Stromal cell of bone marrow (primary cell): Measurements from ENCODE around the gene DUSP10.

Source experiments
- DNase-seq: peaks from one replicate; pipeline ENCODE4 v3.0.0-alpha.2; 2012; ENCODE audit warnings: low read depth

Gene DUSP10

DNA sequence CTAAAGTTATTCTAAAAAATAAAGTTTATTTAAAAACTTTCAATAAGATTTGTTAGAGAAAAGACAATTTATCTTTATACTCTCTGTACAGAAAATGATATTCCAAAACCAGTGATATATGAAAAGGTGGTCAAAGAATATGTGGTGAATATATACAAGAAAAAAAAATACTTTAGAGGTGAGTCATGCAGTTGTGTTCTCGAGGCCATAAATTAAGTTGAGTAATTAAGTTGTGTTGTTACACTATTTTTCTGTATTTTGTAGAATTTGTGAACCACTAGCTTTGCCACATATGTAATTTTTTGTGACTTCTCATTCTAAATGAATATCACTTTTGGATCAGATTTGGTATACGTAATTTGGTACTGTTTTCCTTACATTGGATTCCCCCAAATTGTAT is 23.6 kb upstream of the DUSP10 start:
- no peak for DNase-seq

DNA sequence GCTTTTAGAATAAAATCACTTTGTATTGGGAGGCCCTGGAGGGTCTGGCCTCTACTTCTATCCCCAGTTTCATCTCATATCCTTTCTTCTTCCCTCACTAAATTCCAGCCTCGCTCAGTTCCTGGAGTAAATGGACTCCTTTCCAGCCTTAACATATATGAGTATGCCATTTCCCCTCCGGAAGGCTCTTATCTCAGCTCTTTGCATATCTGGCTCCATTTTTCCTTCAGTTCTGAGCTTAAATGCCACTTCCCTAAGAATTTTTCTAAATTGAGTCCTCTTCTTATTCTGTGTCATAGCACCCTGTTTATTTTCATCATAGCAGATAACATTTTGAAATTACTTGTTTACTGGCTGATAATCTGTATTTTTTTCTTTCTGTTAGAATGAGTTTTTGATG is 20.2 kb upstream of the DUSP10 start:
- DNase-seq, result no peak

DNA sequence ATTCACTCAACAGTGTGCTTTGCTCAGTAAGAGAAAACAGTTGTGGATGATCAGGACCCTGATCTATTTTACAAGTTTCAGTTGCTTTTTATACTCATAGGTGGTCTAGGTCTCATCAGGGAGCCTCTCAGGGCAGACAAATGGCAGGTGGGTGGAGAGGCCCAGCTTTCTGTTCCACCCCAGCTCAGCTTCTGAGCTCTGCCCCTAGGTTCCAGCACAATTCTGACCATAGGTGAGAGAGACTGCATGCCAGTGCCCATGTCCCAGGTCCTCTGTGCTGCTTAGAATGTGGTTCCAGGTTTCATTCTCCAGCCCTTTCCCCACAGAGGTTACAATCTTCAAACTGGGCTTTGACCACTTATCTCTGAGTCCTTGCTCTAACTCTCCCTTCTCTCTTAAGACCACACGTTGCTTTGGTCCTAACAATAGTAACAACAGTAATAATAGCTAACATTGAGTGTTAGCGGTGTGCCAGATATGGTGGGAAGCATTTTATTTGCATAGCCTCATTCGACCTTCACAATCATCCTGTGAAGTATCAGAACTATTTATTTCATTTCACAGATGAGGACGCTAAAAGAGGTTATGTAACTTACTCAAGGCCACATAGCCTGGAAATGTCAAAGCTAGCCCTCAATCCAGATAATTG is 19.6 kb upstream of the DUSP10 start:
- no peak for DNase-seq

DNA sequence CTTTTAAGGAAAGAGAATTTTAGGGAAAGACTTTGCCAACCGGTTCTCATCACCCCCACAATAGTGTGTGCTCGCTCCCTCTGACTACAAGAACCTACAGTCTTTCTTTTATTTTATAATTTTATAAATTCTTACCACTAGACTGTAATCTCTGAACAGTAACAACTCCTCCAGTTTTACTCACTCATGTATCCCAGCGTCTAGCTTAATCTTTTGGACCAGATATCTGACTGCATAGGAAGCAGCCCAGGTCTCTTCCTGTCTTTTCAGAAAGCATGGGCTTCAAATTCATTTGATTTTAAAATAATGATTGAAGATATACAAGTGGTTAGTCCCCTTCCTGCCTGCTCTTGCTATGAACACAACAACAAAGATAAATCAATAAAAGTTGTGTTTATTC is 19.0 kb upstream of the DUSP10 start:
- DNase-seq, result no peak

DNA sequence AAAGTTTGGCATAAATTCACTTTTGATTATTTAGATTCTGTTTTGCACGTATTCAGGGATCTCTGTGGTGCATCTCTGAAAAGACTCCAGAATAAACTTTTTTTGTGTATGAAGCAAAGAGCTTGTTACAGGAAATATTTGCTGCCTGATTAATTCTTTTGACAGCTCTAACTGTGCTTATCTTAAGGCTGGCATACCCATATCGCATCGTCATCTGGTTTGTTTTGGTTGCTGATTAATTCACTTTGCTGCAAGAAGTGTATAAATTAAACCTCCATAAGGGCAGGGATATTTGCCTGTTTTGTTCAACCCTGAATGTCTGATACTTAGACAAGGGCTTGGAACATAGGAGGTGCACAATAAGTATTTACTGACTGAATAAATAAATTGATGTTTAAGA is 17.5 kb upstream of the DUSP10 start:
- no peak for DNase-seq

DNA sequence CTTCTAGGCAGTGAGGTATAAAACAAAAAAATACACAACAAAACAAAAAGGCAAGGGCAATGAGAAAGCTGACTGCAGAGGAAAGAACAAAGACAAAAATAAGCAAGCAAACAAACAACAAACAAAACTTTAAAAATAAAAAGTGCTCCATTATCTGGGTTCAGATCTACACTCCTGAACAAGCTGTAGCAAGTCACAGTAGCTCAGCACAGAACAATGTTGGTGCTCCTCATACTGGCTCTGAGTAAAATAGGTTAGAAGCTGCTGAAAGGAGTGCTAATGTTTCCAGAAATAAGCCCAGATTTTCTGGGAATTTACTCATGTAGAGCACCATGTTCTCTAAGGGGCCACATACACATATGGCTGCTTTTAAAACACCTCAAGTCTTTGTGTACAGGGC is 16.6 kb upstream of the DUSP10 start:
- no peak for DNase-seq

DNA sequence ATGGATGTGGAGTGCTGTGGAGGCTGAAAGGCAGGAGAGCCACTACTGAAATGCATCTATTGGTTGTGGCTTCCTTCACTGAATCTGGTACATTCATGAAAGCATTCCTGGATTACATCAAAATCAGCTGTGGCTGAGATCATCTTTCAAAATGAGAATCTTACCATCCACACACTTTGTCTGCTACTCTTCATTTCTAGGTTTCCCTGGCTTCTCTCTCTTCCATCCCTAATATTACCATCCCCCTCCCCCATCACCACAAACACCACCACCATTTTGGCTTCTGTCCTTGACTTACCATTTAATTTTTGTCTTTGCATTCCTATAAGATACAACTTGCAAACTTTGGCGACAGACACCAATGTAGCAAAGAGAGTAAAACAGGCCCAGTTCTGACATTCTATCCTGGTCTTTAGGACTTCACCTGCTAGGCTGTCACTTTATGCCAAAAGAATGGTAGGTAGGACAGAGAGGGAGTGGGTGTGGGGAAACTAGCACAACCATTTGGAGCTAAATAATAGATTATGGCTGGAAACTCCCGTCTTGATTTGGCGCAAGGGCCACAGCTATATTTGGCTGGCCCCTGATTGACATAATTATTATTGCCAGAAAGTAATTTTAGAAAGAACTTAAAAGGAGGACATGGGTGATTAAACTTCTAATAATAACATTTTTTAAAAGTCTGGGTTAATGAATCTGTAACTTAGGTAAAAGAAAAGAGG is 15.1 kb upstream of the DUSP10 start:
- no peak for DNase-seq

DNA sequence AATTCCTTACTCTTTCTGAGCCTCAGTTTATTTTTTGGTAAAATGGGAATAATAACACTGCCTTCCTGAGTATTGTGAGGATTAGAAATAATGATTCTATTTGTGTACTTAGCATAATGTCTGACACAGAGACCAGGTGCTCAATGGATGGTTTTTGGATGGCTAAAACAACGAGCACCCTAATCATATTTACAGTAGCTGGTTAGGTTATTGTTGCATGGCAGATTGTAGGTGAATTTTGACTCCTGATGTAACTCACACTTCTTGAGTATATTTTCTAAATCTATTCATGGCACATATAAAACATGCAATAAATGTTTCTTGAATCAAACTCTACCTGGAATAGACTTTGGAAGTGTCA is 11.9 kb upstream of the DUSP10 start:
- no peak for DNase-seq

DNA sequence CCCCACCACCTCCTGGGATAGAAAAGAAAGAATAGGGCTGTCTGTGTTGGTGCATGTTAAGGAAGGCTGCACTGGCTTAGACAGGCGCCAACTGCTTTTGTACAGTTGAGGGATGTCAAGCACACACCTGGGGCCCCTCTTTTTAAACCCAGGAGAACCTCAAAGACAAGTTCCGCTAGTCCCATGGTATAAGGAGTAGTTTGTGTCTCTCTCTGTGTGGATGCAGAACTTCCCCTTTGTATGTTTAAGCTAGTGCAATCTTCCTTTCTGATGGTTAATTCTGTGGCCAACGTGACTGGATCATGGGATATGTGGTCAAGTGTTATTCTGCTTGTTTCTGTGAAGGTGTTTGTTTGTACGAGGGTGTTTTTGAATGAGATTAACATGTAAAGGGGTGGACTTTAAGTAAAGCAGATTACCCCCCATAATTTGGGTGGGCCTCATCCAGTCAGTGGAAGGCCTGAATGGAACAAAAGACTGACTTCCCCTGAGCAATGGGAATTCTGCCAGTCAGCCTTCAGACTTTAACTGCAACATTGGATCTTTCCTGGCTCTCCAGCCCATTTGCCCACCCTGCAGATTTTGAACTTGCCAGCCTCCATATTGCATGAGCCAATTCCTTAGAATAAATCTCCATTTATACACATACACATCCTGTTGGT is 9.5 kb upstream of the DUSP10 start:
- no peak for DNase-seq

DNA sequence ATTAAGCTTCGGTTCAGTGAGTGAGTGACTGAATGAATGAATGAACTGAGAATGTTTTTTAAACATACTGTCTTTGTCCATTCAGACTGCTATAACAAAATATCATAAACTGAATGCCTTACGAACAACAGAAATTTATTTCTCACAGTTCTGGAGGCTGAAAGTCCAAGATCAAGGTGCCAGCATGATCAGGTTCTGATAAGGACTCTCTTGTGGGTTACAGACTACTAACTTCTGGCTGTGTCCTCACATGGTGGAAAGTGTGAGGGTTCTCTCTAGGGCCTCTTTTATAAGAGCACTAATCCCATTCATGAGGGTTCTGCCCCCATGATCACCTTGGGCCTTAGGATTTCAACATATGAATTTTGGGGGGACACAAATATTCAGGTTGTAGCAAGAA is 7.1 kb upstream of the DUSP10 start:
- DNase-seq, result no peak

DNA sequence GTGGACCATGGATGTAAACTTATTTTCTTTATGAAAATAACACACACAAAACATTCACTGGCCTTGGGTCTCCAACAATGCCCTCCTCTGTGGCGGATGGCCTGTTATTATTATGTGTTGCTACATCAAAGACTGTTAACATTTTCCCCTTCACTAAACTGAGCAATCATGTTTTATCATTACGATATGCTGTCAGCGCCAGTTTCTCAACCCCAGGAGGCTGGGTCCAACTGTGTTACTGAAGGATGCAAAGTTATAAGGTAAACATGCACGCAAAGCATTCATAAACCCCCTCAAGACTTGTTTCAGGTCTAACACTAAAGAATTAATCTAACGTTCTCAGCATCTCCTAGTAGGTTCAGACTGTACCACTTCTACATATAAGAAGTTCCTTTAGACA is 6.0 kb upstream of the DUSP10 start:
- DNase-seq, result no peak

DNA sequence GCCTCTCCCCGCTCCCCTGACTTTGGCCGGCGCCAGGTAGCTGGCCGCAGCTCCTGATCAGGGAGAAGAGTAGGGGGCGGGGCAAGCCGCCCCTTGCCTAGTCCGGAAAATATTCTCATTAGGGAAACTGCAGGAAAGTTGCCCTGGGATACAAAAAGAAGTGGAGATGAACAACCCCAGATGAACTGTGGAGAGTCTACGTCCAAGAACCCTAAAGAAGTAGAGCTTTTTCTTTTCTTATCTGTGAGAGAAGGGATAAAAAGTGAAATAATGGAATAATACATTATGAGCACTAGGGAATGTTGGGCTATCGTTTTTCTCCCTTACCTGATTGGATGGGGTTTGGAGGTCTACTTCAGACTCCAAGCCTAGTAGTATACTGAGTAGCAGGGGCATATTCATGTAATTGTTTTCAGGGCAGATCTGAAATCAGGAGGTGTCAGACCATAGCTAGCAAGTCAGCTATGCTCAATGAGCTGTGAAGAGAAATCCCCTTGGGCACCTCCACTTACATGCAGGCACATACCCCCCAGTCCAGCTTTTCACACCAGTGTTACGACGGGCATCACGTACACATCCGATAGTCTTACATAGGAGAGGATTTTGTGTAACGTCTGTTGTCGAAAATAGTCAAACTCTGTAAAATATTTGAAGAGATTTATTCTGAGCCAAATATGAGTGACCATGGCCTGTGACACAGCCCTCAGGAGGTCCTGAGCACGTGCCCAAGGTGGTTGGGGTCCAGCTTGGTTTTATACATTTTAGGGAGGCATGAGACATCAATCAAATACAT is 1.7 kb upstream of the DUSP10 start:
- no peak for DNase-seq

DNA sequence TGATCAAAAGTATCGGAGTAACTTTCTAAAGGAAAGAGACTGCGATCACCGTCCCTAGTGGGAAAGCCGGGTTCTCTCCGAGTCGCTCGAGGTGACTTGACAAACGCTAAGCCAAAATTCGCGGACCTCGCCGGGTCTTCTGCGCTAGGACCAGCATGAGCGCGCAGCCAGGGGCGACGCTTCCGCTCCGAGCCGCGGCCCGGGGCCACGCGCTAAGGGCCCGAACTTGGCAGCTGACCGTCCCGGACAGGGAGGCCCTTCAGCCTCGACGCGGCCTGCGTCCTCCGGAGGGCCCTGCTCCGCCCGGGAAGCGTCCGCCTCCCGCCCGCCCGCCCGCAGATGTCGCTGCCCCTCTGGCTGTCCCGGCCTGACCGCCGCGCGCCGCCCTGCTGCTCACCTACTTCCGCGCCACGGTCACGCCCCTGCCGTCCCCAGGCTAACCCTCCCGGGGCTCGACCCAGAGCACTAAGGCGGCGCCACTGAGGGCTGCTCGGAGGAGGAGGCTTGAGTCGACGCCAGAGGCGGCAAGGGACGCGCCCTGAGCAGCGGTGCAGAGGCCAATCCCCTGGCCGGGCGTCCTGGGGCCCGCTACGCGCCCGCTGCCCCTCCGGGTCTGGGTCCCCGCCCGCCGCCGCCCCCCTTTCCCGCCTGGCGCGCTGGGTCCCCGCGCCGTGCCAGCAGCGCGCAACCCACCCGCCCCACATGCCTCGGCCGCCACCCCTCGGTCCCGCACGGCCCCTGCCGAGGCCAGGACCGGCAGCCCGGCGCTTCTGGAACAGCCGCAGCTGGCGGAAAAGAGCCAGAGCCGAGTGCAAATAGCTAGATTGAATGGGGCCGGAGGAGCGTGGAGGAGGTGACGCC is 896 bp upstream of the DUSP10 start:
- DNase-seq, result peak; percentile 44

DNA sequence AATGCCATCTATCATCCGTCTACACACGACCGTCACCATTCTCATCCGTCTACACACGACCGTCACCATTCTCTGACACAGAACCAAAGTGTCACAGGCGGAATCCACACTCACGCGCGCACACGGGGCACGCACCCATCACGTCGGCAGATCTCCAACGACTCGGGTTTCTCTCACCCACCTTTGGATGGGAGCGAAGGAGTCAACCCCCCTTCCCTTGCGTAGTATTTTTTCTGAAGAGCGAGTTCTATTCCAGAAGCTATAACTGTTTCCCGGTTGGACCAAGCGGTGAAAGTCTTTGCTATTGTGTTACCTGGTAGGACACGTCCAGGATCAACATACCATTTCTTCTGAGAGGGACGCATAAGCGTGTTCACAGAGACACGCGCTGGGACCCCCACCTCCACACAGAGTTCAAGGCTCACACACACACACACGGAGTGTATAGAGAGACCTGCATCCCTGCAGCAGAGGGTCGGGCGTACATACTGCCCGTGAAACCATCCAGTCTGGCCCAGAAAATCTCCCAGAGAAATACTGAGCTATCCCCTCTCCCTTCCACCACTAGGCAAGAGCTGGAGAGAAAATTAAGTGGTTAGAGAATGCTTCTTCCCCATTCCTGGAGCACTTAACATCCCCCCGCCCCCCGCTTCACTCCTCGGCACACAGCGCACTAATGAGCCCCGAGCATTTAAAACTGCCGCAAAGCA is 741 bp downstream of the DUSP10 start:
- no peak for DNase-seq

DNA sequence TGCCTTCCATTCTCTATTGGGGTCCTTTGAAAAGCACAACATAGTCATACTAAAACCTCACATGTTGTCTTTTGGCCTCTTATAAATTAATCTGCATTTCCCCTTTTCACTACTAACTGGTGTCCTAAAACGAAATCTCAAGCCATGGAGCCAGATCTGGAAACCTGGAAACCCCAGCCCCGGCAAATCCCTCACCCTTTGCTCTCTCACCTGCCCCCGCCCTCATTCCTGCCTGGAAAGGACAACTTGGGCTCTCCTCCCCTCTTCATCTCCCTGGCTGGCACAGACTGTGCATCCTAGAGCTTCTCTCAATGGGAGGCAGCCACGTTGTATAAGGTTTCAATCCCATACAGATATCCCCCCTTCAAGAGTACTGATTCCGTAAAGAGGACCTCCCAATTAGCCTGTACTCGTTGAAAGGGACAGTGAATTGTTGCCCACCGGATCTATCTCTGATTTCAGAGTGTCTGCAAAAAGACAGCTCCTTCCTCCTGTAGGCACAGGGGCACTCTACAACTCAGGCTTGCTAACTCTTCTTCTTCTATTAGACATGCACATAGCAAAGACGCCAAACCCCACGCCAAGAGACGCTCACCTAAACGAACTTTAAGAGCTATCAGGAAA is 1.4 kb downstream of the DUSP10 start:
- no peak for DNase-seq

DNA sequence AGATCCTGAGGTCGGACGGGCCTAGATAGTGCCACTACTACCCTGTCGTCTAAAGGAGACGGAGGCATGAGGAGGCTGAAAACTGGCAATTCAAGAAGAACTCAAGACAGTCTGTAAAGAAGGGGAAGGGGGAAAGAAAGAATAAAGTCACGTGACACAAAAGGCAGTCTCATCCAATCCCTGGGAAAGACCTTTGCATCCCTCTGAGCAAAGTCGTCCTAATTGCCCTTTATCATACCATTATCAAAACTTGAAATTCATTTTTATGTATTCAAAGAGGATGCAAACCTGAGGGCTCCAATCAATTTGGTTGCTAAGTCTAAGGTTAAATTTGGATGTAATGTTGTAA is 2.2 kb downstream of the DUSP10 start:
- no peak for DNase-seq

DNA sequence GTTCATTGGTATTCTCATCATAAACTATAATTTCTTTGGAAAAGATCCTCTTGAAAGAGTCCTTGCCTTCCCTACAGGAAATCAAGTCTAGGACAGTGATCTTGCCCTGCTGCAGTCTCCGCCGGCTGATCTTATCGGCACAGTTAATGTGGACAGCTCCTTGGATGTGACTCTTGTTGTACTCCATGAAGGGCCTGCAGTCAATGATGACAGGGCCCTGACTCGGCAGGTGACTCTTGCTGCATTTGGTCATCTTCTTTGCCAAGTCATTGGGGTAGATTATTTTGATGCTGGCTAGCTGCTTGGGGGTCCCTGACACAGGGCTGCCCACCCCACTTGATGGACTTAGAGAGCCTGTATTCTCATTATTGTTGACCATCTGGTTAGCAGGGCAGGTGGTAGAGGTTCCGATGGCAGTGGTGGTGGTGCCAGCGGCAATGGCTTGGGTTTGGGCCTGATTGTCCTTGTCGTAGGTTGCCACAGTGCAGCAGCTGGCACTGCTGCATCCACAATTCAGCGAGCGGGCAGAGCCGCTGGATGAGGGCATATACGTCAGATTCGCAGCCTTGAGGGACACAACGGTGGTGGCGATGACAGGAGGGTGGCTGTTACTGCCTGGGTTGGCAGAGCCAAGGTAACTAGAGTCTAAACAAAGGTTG is 2.7 kb downstream of the DUSP10 start:
- no peak for DNase-seq

DNA sequence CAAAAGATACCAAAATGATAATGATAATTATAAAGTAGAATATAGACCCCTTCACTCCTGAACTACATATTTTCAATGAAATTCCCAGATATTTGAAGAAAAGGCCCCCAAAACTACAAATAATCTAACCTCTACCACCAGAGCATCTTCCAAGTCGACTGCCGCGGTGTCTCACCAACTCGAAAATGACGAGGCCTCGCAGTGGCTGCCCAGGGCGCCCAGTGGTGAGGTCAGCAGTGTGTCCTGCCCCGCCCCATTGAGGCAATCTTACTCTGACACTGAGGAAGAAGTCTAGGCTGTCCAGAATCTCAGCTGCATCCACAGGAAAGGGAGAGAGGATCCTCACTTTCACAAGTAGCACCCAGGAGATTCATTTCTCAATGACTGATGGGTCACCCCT is 5.2 kb downstream of the DUSP10 start:
- DNase-seq, result no peak

DNA sequence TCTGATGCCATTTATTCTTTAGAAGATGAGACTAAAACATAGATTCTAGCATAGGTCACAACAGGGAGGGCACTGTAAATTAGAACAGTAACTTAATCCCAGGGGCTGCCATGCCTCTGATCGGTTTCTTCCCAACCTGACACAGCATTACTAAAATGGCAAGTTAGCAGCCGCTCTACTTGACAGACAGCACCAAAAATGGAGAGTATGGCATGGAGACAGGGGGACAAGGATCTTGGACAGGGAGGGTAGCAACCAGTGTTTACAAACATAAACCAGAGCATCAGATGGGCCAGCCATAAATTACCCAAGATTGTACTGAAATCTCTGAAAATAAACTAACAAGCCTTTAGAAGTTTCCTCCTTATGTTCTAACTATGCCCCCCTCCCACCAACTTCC is 5.9 kb downstream of the DUSP10 start:
- no peak for DNase-seq

DNA sequence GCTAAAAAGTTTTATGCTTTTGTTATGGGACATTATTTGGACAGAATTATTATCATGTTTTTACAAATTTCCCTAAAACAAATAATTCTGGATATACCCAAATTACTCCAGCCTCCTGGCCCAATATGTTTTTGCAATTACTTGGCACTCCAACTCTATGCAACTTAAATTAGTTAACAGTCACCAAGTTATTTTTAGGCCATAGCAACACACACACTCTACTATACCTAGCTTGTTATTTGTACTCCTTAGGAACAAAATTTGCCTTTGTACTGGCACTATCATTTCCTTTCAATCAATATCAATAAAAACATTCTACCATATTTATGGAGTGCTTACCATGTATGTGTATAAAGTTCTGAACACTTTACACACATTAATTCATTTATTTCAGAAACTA is 7.7 kb downstream of the DUSP10 start:
- no peak for DNase-seq
